ENCODE results near the gene PLK5.
"Not testable (repeated sequence)": the region's sequence is repeated elsewhere in the genome, so short reads cannot be mapped to it uniquely, and the experiment has no call there.

Gene PLK5

DNA sequence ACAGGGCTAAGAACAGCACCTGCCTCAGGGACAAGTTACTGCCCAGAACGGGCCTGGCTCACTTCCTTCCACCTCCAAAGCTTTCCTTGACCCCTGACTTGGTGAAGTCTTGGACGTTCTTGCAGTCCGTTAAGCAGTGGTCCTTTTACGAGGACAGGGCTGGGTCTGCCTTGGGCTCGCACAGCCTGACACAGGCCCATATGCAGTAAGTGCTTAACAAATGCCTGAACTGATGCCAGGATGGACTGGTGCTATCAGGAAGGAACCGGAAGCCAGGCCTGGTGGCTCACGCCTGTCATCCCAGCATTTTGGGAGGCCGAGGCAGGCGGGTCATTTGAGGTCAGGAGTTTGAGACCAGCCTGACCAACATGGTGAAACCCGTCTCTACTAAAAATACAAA is 1.8 kb upstream of the PLK5 start:
- DNase-seq, result no peak

DNA sequence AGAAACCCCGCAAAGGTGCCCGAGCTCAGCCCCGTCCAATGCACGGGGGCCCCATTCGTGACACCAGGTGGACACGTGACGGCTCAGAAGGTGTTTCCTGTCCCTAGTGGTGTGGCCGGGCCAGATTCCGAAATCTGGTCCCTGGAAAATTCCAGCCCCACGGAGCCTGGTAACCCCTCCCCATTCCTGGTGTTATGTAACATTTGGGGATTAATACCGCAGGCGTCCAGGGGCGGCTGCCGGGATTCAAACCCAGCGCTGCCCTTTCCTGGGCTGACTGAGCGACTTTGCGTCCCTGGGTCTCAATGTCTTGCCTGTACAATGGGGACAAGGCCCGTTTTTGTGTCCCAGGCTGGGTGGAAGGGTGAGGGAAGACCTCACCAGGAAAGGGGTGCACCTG is 1.0 kb upstream of the PLK5 start:
- peak in 1 of 58 donors; percentile 6 for DNase-seq

DNA sequence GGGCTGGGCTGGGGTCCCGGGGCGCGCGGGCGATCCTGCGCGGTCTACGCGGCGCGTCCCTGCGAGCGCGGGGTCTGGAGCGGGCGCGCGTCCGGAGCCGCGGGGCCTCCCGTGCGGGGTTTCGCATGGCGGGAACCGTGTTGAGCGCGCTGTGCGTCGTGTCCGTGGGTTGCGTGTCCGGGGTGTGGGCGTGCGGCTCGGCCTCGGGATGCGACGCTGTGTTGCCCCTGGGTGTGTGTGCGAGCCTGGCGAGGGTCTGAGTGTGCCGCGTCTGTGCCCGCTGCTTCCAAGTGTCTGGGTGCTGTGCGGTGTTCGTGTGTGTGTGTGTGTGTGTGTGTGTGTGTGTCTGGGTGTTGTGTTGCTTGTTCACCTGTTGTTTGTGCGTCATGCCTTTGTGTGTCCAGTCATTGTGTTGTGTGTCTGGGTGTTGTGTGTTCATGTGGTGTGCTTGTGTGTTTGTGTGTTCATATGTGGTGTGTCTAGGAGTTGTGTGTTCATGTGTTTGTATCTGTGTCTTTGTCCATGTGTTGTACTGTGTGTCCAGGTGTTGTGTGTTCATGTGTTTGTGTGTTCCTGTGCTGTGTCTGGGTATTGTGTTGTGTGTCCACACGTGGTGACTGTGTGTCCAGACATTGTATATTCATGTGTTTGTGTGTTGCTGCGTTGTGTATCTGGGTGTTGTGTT is 552 bp downstream of the PLK5 start:
- no peak for DNase-seq

DNA sequence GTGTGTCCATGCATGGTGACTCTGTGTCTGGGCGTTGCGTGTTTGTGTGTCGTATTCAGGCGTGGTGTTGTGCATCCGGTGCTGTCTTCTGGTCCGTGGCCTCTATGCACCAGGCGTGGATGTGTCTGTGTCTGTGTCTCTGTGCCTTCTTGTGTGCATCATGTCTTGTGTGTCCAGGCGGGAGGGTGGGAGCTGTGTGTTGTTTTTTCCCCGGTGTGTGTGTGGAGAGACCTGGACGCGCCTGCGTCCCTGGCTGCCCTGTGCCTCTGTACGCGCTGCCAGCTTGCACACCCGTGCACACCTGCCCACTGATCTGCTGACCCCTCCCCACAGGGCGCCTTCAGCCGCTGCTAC is 1.1 kb downstream of the PLK5 start:
- no peak for DNase-seq

DNA sequence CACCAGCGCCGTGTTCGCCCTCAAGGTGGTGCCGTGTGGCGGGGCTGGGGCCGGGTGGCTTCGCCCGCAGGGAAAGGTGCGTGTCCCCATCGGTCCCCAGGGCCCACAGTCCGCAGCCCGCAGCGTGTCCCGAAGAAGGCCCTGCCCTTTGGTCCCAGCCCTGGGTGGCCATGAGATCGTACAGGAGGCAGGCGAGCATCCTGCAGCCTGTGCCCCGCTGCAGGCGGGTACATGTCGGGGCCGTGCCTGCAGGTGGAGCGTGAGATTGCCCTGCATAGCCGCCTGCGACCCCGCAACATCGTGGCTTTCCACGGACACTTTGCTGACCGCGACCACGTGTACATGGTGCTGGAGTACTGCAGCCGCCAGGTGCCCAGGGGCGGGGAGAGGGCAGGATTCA is 1.5 kb downstream of the PLK5 start:
- DNase-seq, result no peak

DNA sequence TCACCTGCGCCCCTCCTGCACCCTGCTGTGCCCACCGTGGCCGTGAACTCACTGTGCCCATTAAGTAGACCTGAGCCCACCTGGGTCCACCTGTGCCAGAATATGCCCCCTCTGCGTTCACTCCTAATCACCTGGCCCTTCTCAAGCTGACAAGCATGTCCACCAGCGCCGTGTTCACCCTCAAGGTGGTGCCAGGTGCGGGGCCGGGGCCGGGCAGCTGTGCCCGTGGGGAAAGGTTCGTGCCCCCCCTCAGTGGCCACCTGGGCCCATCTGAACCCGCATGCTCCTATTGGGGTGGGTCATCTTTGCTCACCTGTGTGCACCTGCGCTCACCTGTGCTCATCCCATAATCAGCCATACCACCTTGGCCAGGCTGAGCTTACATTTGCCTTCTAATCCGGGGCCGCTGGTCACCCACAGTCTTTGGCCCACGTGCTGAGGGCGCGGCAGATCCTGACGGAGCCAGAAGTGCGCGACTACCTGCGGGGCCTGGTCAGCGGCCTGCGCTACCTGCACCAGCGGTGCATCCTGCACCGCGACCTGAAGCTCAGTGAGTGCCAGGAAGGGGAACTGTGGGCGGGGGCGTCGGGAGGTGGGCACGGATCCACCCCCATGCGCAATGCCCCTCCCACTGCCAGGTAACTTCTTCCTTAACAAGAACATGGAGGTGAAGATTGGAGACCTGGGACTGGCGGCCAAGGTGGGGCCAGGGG is 2.3 kb downstream of the PLK5 start:
- no peak for DNase-seq

DNA sequence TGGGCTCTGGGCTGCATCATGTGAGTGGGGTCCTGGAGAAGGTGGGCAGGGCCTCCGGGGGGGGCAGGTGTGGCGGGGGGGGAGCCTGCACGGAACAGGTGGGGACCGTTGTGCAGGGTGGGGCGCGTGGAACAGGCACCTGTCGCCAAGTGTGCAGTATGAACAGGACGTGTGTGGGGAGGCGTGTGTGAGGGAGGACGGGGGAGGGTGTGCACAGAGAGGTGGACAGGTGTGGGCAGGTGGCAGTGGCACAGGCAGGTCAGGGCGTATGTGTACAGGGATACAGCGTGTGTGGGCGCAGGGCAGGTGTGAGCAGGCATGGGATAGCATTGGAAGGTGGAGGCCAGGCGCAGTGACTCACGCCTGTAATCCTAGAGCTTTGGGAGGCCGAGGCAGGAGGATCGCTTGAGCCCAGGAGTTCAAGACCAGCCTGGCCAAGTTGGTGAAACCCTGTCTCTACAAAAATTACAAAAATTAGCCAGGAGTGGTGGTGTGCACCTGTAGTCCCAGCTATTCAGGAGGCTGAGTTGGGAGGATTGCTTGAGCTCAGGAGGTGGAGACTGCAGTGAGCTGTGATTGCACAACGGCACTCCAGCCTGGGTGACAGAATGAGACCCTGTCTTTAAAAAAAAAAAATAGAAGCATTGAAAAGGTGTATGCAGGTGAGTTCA is 3.2 kb downstream of the PLK5 start:
- no peak for DNase-seq

DNA sequence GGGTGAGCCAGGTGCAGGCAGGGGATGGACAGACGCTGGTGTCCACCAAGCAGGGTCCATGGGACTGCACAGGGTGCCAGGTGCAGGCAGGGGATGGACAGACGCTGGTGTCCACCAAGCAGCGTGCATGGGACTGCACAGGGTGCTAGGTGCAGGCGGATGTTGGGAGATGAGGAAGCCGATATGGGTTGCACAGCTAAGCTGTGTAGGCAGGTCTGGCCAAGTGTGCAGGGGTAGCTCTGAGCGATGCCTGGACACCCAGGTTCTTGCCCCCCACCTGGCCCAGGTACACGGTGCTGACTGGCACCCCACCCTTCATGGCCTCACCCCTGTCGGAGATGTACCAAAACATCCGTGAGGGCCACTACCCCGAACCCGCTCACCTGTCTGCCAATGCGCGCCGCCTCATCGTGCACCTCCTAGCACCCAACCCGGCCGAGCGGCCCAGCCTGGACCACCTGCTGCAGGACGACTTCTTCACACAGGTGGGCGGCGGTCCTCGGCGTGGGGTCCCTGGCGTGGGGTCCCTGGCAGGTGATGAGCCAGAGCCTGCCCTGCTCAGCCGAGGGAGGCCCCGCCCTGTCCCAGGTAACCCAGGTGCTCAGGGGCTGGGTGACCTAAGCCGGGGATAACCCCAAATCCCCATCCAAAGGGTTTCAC is 3.9 kb downstream of the PLK5 start:
- DNase-seq, result no peak

DNA sequence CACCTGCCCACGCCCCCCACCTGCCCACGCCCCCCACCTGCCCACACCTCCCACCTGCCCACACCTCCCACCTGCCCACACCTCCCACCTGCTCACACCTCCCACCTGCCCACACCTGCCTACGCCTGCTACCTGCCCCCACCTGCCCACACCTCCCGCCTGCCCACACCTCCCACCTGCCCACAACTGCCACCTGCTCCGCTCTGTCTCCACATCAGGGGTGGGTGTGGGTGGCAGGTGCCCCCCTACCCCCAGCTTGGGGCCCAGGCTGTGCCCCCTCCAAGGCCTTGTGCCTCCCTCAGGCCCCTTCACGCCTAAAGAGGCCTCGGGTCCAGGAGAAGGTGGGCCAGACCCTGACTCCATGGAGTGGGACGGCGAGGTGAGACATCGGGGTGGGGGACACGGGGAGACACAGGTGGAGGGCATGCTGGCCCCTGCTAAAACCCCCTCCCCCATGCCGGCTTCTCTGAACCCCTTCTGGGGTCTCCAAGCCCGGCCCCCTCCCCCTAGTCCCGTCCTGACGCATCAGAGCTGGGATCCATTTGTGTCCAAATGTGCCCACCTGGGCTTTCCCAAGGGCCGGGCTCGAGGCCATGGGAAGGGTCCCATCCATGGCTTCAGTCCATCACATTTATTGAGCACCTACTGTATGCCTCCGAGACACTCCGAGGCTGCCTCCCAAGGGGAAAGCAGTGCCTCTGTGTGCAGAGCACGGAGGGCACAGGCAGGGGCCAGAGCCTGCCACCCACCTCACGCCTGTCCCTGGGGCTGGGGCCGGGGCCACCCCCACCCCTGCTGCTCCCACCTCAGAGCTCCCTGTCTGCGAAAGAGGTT is 4.9 kb downstream of the PLK5 start:
- DNase-seq, result no peak

DNA sequence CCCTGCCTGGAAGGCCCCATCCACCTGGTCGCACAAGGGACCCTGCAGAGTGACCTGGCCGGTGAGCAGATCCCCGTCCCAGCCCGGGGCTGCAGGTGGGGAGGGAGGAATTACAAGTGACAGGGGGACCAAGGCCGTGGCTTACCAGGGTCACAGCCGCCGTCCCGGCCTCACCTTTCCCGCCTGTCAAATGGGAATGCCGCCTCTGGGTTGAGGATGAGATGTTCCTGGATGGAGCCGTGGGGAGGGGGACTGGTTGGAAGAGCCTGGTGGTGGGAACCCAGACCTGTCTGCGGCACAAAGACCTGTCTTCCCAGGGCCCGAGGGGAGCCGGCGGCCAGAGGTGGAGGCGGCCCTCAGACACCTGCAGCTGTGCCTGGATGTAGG is 5.5 kb downstream of the PLK5 start:
- DNase-seq, result no peak

DNA sequence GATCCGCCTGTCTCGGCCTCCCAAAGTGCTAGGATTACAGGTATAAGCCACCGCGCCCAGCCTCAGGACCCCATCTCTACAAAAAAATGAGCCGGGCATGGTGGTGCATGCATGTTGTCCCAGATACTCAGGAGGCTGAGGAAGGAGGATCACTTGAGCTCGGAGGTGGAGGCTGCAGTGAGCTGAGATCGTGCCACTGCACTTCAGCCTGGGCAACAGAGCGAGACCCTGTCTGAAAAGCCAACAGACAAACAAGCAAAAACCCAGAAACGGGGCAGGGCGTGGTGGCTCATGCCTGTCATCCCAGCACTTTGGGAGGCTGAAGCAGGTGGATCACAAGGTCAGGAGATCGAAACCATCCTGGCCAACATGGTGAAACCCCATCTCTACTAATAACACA is 7.0 kb downstream of the PLK5 start:
- DNase-seq, result not testable (repeated sequence)

DNA sequence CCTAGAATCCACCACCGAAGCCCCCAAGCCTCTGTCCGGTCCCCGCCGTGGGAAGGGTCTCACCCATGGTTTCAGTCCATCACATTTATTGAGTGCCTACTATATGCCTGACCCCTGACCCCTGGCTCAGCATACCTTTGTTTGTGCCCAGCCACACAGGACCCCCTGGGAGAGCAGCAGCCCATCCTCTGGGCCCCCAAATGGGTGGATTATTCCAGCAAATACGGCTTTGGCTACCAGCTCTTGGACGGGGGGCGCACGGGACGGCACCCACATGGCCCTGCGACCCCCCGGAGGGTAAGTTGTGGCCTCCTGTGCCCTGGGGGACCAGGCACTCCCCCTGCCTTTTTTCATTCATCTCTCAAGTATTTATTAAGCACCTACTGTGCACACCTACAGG is 7.7 kb downstream of the PLK5 start:
- no peak for DNase-seq

DNA sequence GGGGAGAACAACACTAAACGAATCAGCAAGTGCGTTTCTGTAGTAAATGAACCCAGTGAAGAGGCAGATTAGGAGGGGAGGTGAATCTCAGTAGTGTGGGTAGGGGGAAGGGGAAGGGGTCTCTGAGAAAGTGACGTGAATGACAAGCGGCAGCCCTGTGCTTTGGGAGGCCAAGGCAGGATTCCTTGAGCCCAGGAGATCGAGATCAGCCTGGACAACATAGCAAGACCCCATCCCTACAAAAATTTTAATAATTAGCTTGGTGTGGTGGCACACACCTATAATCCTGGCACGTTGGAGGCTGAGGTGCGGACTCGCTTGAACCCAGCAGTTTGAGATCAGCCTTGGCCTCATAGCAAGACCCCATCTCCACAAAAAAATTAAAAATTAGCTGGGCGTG is 8.1 kb downstream of the PLK5 start:
- DNase-seq, result no peak

DNA sequence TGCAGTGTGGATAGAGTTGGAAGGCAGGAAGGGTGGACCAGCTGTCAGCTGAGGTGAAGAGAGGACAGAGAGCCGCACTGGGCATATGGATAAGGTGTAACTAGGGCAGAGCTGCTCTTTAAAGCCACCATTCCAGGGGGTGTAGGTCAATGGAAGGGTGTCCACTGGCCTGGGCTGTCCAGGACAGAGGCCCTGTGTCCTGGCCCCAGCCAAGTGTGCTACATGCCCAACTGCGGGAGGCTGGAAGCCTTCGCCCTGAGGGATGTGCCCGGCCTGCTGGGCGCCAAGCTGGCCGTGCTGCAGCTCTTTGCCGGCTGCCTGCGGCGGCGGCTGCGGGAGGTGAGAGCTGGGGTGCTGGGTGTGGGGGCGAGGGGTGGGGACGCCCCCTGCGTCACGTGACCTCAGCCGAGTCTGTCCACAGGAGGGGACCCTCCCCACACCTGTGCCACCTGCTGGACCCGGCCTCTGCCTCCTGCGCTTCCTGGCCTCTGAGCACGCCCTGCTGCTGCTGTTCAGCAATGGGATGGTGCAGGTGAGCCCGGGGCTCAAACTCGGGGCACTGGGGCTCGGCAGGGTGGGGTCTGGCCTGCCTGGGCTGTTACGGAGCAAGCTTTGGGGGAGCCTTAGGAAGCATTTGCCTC is 9.8 kb downstream of the PLK5 start:
- no peak for DNase-seq

DNA sequence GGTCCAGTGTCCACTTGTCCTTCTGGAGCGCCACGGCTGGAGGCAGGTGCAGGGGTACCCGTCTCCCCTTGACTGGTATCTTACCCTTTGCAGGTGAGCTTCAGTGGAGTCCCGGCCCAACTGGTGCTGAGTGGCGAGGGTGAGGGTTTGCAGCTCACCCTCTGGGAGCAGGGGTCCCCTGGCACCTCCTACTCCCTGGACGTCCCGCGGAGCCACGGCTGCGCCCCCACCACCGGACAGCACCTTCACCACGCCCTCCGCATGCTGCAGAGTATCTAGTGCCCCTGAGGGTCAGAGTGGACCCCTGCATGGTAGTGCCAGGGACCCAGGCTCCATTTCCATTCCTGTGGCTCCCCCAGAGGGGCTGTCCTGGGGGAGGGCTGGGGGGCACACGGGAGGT is 11.1 kb downstream of the PLK5 start:
- DNase-seq, result no peak

DNA sequence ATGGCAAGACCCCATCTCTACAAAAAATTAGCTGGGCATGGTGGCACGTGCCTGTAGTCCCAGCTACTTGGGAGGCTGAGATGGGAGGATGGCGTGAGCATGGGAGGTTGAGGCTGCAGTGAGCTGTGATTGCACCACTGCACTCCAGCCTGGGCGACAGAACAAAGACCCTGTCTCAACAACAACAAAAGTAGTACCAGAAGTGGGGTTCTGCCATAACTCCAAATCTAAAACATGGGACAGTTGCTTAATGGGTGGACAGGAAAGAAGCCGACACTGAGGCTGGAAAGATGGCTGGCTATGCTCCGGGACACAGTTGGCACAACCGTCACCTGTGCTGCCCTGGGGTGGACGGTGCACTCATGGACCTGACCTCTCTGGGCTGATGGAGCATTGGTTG is 11.8 kb downstream of the PLK5 start:
- not testable (repeated sequence) for DNase-seq

DNA sequence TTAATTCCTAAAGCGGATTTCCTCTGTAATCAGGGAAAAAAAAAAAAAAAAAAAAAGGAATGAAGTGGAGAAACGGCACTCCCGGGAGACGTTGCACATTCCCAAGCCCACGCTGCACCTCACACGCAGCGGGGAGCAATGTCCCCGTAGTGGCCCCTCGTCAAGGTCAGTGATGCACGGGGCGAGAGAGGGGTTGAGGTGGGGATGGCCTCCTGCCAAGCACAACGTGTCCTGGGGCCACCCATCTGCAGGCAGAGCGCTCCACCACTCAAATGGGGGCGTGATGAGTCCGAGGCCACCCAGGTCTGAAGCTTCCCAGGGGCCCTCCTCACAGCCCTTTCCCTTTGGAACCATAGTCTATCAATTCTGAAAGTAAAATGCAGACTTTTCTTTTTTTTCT is 15.1 kb downstream of the PLK5 start:
- no peak for DNase-seq

DNA sequence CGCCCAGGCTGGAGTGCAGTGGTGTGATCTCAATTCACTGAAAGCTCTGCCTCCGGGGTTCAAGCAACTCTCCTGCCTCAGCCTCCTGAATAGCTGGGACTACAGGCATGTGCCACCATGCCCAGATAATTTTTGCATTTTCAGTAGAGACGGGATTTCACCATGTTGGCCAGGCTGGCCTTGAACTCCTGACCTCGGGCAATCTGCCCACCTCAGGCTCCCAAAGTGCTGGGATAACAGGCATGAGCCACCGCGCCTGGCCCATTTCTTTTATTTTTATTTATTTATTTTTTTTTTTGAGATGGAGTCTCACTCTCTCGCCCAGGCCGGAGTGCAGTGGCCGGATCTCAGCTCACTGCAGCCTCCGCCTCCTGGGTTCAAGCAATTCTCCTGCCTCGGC is 15.9 kb downstream of the PLK5 start:
- DNase-seq, result not testable (repeated sequence)

DNA sequence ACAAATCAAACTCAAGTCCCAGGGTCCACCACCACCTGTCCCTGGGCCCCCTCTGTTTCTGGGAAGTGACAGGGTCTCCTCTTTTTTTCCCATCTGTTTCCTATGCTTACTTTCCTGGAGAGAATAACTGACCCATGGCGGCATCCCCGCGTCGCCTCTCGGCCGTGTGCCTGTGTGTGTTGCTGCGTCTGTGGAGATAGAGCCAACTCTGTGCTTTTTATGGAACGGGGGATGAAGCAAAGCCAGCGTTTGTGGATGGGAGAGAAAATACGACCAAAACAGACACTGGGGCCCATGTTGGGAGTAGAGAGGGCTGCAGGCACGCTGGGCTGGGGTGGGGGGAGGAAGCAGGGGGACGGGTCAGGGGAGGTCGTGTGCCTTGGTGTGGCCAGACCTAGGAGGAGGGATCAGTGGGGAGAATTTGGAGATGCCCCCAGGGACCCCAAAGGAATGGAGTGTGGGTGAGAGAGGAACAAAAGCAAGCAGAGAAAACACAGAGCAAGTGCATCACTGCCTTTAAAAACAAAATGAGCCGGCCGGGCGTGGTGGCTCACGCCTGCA is 16.6 kb downstream of the PLK5 start:
- DNase-seq, result peak in 6 of 58 donors; percentile 3 to 21 (median 13)

DNA sequence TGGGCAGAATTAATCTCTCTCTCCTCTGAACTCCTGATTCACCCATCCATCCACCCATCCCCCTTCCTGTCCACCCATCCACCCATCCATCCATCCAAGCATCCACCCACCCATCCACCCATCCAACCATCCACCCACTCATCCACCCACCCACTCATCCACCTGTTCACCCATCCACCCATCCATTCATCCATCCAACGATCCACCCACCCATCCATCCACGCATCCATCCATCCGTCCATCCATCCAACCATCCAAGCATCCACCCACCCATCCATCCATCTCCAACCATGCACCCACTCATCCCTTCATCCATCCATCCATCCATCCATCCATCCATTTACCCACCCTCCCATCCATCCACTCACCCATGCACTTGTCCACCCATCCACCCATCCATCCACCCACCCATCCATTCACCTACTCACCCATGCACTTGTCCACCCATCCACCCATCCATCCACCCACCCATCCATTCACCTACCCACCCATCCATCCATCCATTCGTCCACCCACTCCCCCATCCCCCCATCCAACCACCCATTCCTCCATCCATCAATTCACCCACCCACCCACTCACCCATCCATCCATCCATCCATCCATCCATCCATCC is 25.6 kb downstream of the PLK5 start:
- DNase-seq, result no peak
